Lung microvascular endothelial cell (primary cell): ENCODE data around the gene C1R. TPM values are rescaled to one million over a fixed set of nuclear protein-coding genes. Genes with fewer than 3 reads are reported as not detected.
A peak's percentile ranks its signal among the peaks of the same experiment; 100 is the strongest.
"Not testable (repeated sequence)": the region's sequence is repeated elsewhere in the genome, so short reads cannot be mapped to it uniquely, and the experiment has no call there.

Source experiments
- DNase-seq, 2 donors: peaks; one replicate each; pipeline versions ENCODE4 v3.0.0 to v3.0.0-alpha.2; 2010; ENCODE audit warnings: low read depth in 2 of 2
- total RNA-seq: library from RNA; depleted of rRNA; stranded (reverse); fragments of >200 nt; gene quantifications from 2 replicates; pipeline ENCODE4 v1.2.1, GENCODE V29; 2014

The C1R gene
- total RNA-seq, 1 donor from 2014 or later = 0.40 TPM

- no peak for DNase-seq
Measured at GRCh38 chr12:7120166-7120565, 27.9 kb upstream of the C1R start.

DNA sequence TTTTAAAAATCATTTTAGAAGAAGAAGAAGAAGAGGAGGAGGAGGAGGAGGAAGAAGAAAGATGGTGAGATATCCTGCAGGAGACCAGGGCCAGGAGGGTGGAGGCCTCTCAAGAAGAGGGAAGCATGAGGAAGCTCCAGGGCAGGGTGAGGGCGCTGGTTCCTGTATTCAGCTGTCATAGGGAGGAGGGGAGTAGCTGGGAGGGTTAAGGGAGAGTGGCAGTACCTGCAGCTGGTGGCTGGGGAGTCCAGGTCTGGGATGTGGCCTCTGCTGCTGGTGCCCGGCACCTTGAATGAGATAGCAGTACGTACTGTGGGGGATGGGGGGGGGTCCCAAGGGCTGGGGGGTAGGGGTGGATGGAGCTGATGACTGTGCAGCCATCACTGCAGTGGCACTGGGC, 26.6 kb upstream of the C1R start:
- DNase-seq = no peak

DNA sequence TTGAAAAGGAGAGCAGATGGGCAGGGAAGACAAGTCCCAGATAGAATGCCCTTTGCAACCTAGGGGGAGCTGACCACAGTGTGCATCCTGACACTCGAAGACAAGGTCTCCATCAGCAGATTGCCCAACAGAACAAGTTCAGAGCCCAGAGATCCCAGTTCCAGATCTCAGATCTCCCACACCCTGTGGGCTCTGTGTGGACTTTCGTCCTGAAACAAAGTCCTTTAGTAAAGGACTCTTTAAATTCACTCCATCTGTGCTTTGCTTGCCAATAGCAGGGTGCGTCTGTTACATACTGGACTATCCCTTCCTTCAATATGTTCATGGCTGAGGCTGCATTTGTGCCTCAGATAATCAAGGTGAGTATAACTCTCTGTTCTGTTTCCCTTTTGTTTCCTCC, 25.4 kb upstream of the C1R start:
- no peak for DNase-seq

GRCh38 chr12:7116916-7117315, 24.7 kb upstream of the C1R start:
- DNase-seq = no peak

DNA sequence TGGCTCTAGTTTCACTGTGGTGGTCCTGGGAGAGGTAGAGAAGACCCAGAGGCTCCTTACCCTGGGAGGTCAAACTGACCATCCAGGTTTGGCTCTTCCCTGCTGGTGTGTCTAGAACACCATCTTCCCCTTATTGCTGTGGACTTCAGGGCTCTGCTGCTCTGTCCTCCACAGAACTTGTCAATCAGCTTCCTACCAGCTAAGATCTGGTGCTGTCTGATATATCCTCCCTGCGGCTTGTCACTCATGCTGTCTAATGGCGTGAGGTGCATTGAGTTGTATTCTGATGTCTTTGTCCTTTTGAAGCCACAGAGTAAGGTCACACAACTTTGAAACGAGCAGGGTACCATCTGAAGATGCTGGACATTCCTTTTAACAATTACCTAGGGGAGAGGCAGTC, 24.0 kb upstream of the C1R start:
- no peak for DNase-seq

DNA sequence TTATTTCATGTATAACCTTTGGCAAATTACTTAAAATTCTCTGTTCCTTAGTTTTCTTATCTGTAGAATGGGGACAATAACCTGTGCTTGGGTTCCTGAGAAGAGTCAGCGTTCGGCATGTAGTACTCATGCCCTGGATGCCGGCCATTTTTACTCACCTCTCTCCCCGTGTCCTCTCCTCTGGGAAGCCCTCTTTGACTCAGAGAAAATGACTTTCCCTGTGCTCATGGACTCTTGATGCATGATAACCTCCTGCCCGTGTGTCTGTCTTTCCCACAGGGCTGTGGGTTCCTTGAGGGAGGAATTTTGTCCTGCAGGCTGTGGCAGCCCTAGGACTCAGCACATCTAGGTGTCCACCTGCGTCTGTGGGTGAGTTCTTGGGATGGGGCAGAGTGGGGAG, 22.6 kb upstream of the C1R start:
- DNase-seq = no peak

- DNase-seq = no peak
Measured at GRCh38 chr12:7114008-7114407, 21.8 kb upstream of the C1R start.

GRCh38 chr12:7113389-7113871, 21.2 kb upstream of the C1R start:
- peak; percentile 51 to 55 for DNase-seq

DNA sequence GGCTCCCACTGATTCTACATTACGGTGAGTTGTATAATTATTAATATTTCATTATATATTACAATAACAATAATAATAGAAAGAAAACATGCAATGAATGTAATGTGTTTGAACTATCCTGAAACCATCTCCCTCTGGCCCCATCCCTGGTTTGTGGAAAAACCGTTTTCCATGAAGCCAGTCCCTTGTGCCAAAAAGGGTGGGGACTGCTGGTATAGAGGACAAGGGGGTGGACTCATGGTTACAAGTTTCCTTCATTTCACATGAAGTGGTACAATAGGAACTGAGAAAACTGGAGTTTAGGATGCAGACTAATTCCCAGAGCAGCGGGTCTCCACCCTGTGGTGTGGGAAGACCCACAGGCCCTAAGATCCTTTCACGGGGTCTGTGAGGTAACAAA, 19.8 kb upstream of the C1R start:
- DNase-seq = peak in 1 of 2 donors; percentile 47

- no peak for DNase-seq
Measured at GRCh38 chr12:7110661-7111060, 18.4 kb upstream of the C1R start.

- DNase-seq = no peak
Measured at GRCh38 chr12:7109572-7109920, 17.3 kb upstream of the C1R start.

DNA sequence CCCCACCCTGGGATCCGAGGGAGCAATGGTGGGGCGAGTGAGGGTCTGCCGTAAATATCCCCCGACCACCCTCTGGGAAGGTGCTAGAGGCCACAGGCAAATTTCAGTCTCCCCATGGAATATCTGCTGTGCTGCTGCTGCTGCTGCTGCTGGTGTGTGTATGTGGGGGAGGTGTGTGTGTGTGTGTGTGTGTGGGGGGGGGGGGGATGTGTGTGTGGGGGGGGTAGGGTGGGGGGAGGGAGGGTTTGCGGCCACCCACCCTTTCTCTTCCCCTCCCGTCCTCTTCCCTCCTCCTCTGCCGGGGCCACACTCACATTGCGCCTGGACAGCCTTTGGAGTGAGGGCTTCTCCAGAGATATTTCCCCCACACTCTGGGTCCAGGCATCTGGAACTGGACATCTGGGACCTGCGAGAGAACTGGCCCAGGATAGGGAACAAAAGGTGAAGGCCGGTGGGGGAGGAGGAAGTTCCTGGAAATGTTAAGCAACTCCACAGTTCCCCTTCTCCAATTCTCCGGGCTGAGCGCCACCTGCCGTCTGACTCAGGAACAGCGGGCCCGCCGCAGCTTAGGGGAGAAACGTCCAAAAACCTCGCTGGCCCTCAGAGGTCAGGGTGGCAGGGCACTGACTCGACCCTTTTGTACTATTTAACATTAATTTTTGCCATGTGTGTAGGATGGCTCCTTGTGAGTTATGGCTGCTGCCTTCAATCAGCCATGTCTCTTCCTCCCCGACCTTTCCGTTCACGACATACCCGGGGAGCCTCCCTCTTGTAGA, 16.7 kb upstream of the C1R start, which contains the start of gene C1RL:
Gene C1RL, minus strand, starts transcription at position 419 of the 776 bp plus-strand sequence. Its CDS starts 34 bp downstream, at position 385.
- DNase-seq = peak; percentile 72 to 77

GRCh38 chr12:7108003-7108795, 16.0 kb upstream of the C1R start:
- DNase-seq = peak in 1 of 2 donors; percentile 63

DNA sequence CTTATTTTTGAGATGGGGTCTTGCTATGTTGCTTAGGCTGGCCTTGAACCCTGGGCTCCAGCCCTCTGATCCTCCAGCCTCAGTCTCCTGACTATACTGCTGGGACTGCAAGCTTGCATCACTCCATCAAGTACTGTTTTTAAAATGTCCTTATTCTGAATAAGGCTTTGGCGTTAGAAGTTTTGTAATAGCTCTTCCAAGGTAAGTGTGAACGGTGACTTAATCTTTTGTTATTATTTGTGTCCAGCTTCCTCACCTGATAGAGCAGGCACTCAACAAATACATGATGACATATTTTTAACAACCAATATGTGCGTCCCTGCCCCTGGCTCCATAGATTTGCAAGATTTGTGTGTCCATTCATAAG, 15.4 kb upstream of the C1R start:
- DNase-seq = no peak

GRCh38 chr12:7107181-7107580, 14.9 kb upstream of the C1R start:
- DNase-seq = not testable (repeated sequence)

GRCh38 chr12:7106082-7106481, 13.8 kb upstream of the C1R start:
- no peak for DNase-seq

- no peak for DNase-seq
Measured at GRCh38 chr12:7103837-7104584, 11.8 kb upstream of the C1R start.

DNA sequence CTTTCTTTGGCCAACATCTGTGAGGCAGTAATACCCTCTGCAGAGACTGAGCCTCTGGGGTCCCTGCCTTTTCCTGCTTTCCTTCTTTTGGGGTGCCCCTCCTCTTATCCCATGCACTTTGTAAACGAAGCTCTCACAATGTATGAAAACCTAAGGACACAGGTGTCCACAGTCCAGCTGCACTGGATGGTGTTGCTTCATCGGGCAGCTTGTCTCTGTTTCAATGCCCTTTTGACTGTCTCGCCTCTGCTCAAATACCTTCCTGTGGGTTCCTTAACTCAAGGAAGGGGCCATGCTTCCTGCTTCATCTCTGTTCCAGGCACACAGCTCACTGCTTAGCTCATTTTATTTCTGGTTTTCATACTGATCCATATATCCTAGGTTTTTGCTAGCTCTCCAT, 10.3 kb upstream of the C1R start:
- no peak for DNase-seq

GRCh38 chr12:7101694-7102131, 9.5 kb upstream of the C1R start:
- DNase-seq = no peak

DNA sequence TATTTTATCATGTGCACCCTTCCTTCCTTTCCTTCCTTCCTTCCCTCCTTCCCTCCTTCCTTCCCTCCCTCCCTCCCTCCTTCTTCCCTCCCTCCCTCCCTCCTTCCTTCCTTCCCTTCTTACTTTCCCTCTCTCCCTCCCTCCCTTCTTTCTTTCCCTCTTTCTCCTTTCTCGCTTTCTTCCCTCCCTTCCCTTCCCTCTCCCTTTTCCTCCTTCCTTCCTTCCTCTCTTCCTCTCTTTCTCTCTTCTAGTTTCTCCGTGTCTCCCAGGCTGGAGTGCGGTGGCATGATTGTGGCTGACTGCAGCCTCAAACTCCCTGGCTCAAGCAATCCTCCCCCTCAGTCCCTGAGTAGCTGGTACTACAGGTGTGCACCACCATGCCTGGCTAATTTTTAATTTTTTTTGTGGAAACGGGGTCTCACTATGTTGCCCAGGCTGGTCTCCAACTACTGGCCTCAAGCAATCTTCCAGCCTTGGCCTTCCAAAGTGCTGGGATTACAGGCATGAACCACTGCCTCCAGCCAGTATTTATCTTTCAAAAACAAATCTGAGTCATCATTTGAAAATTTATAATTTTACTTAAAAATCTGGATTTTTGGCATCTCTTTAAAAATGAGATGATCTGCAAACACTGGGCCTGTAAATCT, 8.9 kb upstream of the C1R start:
- no peak for DNase-seq

DNA sequence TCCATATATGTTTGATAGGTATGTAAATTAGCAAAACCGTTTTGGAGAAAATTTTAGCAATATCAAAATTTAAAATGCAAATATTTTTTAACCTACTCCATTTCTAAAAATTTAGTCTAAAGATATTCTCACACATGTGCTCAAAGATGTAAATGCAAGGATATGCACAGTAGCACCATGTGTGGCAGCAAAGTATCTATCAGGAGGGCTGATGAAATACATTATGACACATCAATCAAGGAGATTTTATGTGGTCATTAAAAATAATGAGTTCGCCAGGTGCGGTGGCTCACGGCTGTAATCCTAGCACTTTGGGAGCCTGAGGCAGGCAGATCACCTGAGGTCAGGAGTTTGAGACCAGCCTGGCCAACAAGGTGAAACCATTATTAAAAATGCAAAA, 8.0 kb upstream of the C1R start:
- DNase-seq = no peak
